ENCODE results near the gene MSI1. TPM values are rescaled to one million over a fixed set of nuclear protein-coding genes. Genes with fewer than 3 reads are reported as not detected.

The MSI1 gene
- total RNA-seq, result not detected in 2 replicates

DNA sequence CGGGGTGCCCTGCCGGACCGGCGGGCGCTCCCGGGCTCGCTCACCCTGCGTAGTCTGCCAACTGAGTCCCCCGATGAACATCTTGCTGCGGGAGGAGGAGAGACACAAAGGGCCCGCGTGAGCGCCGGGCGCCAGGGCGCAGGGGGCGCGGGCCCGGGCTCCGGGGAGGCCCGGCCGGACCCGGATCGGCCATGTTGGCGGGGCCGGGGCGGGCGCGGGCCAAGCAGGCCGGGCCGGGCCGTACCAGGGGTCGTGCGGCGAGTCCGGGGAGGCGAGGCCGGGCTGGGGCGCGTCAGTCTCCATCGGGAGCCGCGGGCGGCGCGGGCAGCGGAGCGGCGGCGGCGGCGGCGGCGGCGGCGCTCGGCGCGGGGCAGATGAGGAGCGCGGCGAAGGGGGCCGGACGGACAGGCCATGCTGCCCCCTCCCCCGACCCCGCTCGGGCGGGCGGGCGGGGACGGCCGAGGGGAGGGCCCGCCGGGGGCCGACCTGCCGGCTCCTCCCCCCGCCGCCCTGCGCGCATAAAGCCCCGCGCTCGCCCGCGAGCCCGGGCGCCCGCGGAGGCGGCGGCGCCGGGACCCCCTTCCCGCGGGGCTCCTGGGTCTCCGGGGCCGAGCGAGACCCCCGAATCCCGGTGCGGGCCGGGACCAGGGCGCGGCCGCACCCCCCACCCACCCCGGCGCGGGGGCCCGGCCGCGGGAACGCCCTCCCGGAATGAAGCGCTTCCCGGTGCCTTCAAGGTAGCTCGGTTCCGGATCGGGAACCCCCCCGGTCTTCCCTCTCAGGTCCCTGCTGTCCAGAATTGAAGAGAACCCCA lies at the start of gene MSI1:
Gene MSI1 (minus strand): TSS at position 376 of the 814 bp plus-strand sequence. CDS start 73 bp downstream, at position 303.

GRCh38 chr12:120327593-120327992 lies 41.4 kb downstream of the MSI1 start, which contains the start of gene PLA2G1B:
Gene PLA2G1B, minus strand, starts transcription at chr12:120327779. Its CDS starts 26 bp downstream, at chr12:120327753.

GRCh38 chr12:120301962-120302815 lies 66.8 kb downstream of the MSI1 start, which contains the start of gene SIRT4:
Gene SIRT4, plus strand, starts transcription at chr12:120302321. Its CDS starts 1,241 bp downstream, at chr12:120303562.

DNA sequence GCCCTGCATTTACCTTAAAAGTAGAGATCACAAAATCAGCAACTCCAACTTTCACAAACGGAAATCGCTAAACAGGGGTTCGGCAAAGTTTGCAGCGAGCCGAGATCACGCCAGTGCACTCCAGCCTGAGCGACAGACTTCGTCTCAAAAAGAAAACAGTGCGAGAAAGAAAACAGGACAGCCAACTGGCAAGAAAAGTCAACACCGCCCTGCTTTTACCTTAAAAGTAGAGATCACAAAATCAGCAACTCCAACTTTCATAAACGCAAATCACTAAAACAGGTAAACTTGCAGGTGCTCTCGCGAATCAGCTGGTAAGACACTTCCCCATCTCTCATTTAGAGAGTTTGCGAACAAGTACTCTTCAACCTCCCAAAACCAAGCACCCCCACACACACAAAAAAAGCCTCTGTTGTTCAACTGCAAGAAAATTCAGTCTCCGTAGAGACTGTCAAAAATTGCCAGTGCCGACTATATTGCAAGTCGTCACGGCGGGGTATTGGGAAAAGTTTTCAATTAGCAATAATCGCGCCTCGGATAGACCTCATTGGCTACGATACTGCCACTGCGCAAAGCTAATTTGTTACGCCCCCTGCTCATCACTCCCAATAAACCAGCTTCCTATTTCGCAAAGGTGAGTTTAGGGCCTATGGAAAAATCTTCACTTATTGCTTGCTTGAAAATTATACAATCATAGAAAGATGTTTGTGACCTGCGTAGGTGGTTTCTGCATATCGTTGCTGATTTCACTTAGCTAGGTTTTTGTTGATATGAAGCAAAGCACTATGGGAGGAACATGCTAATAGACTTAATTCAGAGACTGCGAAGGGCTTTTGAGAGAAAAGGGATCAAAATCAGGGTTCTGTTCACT lies 76.1 kb downstream of the MSI1 start, which contains the start of gene RNU4-1:
Gene RNU4-1 (minus strand): TSS at position 577 of the 871 bp plus-strand sequence.

Other genes with a start within 250 kb of the MSI1 start
- 61.8 and 146 TPM in 2 replicates for gene GCN1, start 174.4 kb downstream of the MSI1 start, total RNA-seq
- 4,560 and 6,015 TPM in 2 replicates for gene RPLP0, start 168.1 kb downstream of the MSI1 start, total RNA-seq
- gene PXN, start 103.4 kb downstream of the MSI1 start, total RNA-seq, result 34.9 and 42.8 TPM in 2 replicates
- under 0.01 TPM in 1 of 2 replicates, not detected in the other for gene RNU4-2, start 77.3 kb downstream of the MSI1 start, total RNA-seq
- gene RNU4-1, start 75.9 kb downstream of the MSI1 start, total RNA-seq, result under 0.01 TPM in 2 replicates
- 0.96 and 3.2 TPM in 2 replicates for gene SIRT4, start 66.8 kb downstream of the MSI1 start, total RNA-seq
- gene PLA2G1B, start 41.4 kb downstream of the MSI1 start, total RNA-seq, result not detected in 2 replicates
- gene COX6A1, start 68.9 kb upstream of the MSI1 start, total RNA-seq, result 807 and 1,167 TPM in 2 replicates
- 18.8 and 36.0 TPM in 2 replicates for gene TRIAP1, start 77.2 kb upstream of the MSI1 start, total RNA-seq
- 19.8 and 32.2 TPM in 2 replicates for gene GATC, start 77.3 kb upstream of the MSI1 start, total RNA-seq
- 163 and 276 TPM in 2 replicates for gene SRSF9, start 100.6 kb upstream of the MSI1 start, total RNA-seq
- 118 and 186 TPM in 2 replicates for gene DYNLL1, start 126.9 kb upstream of the MSI1 start, total RNA-seq
- 24.3 and 28.6 TPM in 2 replicates for gene COQ5, start 160.0 kb upstream of the MSI1 start, total RNA-seq
- gene RNF10, start 165.2 kb upstream of the MSI1 start, total RNA-seq, result 101 and 161 TPM in 2 replicates
- gene POP5, start 212.2 kb upstream of the MSI1 start, total RNA-seq, result 38.2 and 44.8 TPM in 2 replicates

Measured in tracheal epithelial cell (primary cell).